A673 (cell line): Measurements from ENCODE around the gene PIAS1.

Experiments used
- CTCF ChIP-seq: fragments of 300-800, 200-600 bp; sonication (generic); conservative IDR thresholded peaks from 2 replicates; pipeline ENCODE4 v1.5.1; 2017; ENCODE audit warnings: low read depth, mild to moderate bottlenecking, antibody characterized with exemption, low read length, moderate library complexity, mixed read lengths
- EZH2 ChIP-seq: fragments of 200-600 bp; sonication (generic); IDR thresholded peaks from 2 replicates; pipeline ENCODE4 v1.6.1; 2017; ENCODE audit warnings: borderline replicate concordance, low read depth, mild to moderate bottlenecking, mixed read lengths, antibody characterized with exemption, low read length; ENCODE audit not compliant: poor library complexity, severe bottlenecking

GRCh38 chr15:68080783-68081182 is 26.7 kb downstream of the PIAS1 start:
- TF ChIP-seq CTCF (no peak), EZH2 (no peak)
